Measurements from ENCODE around the gene SIGLEC14. TPM values are rescaled to one million over a fixed set of nuclear protein-coding genes. Genes with fewer than 3 reads are reported as not detected.

SIGLEC14 gene
- total and polyA plus RNA-seq, 2 experiments from 2014 or later: not detected

DNA sequence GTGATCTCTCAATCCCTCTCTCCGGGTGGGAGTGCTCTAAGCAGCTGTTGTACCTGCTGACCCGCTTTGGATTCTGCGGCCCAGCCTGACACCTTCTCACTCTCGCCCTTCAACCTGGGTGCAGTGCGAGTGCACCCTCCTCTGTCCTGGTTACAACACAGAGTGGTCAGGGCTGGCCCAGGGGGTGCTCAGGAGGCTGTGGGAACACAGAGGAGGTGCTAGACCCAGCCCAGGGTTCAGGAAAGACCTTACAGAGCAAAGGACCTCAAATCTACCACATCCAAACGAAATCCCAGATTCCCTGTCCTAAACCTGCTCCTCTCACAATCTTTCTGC is 51.9 kb downstream of the SIGLEC14 start:
- ATAC-seq: peak; percentile 35
- no peaks in the 10 kb centered on the region for H3F3A ChIP-seq (replicated peaks; ENCODE audit: low read depth)

More for the DNA sequence above, 51.9 kb downstream of the SIGLEC14 start:
- H3K27ac Mint-ChIP-seq: no peak overlapping the region
- H3K4me3 Mint-ChIP-seq: peak overlapping the region; percentile 91
- Histone ChIP-seq H3K4me2 (peak overlapping the region; percentile 85), H3K27ac (ENCODE audit: low read depth) (no peak overlapping the region), H4K20me1 (replicated peaks; ENCODE audit: insufficient read depth) (no peaks in the 10 kb centered on the region), H3K9me2 (ENCODE audit: insufficient read depth) (no peaks in the 10 kb centered on the region), H3K27me3 (ENCODE audit: insufficient read depth) (peaks cover 9% of the 10 kb centered on the region), H3K4me3 (peak overlapping the region; percentile 83), H3K79me2 (replicated peaks; ENCODE audit: insufficient read depth) (no peaks in the 10 kb centered on the region), H2AFZ (peak overlapping the region; percentile 100), H3K4me1 (ENCODE audit: insufficient read depth) (peaks cover 6% of the 10 kb centered on the region; the same call in 1 of the 2 replicates), H3K36me3 (ENCODE audit: insufficient read depth) (no peaks in the 10 kb centered on the region)
- no peak for DNase-seq (ENCODE audit: low spot score)
- peaks cover 14% of the 10 kb centered on the region for H3K27me3 Mint-ChIP-seq (ENCODE audit: insufficient read depth, low read depth, poor library complexity)
- peaks cover 10% of the 10 kb centered on the region for H3K4me1 Mint-ChIP-seq
- H3K9me3 Mint-ChIP-seq: peaks cover 44% of the 10 kb centered on the region
- H3K36me3 Mint-ChIP-seq (ENCODE audit: low read depth): peaks cover 4% of the 10 kb centered on the region; the same call in 1 of the 3 replicates
- TF ChIP-seq, protein P1, sequence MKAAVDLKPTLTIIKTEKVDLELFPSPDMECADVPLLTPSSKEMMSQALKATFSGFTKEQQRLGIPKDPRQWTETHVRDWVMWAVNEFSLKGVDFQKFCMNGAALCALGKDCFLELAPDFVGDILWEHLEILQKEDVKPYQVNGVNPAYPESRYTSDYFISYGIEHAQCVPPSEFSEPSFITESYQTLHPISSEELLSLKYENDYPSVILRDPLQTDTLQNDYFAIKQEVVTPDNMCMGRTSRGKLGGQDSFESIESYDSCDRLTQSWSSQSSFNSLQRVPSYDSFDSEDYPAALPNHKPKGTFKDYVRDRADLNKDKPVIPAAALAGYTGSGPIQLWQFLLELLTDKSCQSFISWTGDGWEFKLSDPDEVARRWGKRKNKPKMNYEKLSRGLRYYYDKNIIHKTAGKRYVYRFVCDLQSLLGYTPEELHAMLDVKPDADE (IDR thresholded peaks at IDR 0.05): no peak
- TF ChIP-seq, protein P2, sequence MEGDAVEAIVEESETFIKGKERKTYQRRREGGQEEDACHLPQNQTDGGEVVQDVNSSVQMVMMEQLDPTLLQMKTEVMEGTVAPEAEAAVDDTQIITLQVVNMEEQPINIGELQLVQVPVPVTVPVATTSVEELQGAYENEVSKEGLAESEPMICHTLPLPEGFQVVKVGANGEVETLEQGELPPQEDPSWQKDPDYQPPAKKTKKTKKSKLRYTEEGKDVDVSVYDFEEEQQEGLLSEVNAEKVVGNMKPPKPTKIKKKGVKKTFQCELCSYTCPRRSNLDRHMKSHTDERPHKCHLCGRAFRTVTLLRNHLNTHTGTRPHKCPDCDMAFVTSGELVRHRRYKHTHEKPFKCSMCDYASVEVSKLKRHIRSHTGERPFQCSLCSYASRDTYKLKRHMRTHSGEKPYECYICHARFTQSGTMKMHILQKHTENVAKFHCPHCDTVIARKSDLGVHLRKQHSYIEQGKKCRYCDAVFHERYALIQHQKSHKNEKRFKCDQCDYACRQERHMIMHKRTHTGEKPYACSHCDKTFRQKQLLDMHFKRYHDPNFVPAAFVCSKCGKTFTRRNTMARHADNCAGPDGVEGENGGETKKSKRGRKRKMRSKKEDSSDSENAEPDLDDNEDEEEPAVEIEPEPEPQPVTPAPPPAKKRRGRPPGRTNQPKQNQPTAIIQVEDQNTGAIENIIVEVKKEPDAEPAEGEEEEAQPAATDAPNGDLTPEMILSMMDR (conservative IDR thresholded peaks at IDR 0.05; ENCODE audit: low read depth in 2 of 2): no peak
- TF ChIP-seq, protein P3, sequence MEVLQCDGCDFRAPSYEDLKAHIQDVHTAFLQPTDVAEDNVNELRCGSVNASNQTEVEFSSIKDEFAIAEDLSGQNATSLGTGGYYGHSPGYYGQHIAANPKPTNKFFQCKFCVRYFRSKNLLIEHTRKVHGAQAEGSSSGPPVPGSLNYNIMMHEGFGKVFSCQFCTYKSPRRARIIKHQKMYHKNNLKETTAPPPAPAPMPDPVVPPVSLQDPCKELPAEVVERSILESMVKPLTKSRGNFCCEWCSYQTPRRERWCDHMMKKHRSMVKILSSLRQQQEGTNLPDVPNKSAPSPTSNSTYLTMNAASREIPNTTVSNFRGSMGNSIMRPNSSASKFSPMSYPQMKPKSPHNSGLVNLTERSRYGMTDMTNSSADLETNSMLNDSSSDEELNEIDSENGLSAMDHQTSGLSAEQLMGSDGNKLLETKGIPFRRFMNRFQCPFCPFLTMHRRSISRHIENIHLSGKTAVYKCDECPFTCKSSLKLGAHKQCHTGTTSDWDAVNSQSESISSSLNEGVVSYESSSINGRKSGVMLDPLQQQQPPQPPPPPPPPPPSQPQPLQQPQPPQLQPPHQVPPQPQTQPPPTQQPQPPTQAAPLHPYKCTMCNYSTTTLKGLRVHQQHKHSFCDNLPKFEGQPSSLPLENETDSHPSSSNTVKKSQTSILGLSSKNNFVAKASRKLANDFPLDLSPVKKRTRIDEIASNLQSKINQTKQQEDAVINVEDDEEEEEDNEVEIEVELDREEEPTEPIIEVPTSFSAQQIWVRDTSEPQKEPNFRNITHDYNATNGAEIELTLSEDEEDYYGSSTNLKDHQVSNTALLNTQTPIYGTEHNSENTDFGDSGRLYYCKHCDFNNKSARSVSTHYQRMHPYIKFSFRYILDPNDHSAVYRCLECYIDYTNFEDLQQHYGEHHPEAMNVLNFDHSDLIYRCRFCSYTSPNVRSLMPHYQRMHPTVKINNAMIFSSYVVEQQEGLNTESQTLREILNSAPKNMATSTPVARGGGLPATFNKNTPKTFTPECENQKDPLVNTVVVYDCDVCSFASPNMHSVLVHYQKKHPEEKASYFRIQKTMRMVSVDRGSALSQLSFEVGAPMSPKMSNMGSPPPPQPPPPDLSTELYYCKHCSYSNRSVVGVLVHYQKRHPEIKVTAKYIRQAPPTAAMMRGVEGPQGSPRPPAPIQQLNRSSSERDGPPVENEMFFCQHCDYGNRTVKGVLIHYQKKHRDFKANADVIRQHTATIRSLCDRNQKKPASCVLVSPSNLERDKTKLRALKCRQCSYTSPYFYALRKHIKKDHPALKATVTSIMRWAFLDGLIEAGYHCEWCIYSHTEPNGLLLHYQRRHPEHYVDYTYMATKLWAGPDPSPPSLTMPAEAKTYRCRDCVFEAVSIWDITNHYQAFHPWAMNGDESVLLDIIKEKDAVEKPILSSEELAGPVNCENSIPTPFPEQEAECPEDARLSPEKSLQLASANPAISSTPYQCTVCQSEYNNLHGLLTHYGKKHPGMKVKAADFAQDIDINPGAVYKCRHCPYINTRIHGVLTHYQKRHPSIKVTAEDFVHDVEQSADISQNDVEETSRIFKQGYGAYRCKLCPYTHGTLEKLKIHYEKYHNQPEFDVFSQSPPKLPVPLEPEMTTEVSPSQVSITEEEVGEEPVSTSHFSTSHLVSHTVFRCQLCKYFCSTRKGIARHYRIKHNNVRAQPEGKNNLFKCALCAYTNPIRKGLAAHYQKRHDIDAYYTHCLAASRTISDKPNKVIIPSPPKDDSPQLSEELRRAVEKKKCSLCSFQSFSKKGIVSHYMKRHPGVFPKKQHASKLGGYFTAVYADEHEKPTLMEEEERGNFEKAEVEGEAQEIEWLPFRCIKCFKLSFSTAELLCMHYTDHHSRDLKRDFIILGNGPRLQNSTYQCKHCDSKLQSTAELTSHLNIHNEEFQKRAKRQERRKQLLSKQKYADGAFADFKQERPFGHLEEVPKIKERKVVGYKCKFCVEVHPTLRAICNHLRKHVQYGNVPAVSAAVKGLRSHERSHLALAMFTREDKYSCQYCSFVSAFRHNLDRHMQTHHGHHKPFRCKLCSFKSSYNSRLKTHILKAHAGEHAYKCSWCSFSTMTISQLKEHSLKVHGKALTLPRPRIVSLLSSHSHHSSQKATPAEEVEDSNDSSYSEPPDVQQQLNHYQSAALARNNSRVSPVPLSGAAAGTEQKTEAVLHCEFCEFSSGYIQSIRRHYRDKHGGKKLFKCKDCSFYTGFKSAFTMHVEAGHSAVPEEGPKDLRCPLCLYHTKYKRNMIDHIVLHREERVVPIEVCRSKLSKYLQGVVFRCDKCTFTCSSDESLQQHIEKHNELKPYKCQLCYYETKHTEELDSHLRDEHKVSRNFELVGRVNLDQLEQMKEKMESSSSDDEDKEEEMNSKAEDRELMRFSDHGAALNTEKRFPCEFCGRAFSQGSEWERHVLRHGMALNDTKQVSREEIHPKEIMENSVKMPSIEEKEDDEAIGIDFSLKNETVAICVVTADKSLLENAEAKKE (CRISPR knock-in tag; IDR thresholded peaks at IDR 0.05): no peak
- TF ChIP-seq CREB1 (CRISPR knock-in tag; IDR thresholded peaks at IDR 0.05; ENCODE audit: low read depth) (no peak), NANOG (IDR thresholded peaks at IDR 0.05; ENCODE audit: borderline replicate concordance) (no peak), ZNF114 (CRISPR knock-in tag; IDR thresholded peaks at IDR 0.05) (no peak), ZNF331 (CRISPR knock-in tag; IDR thresholded peaks at IDR 0.05; ENCODE audit: low read depth) (no peak), STAT1 (IDR thresholded peaks at IDR 0.05; ENCODE audit: unreplicated experiment) (no peak), EZH2 (IDR thresholded peaks at IDR 0.05; ENCODE audit: low read depth, unreplicated experiment) (no peak), JUNB (IDR thresholded peaks at IDR 0.05; ENCODE audit: unreplicated experiment) (no peak), POLR2AphosphoS5 (IDR thresholded peaks at IDR 0.05; ENCODE audit: low read depth) (no peak), EZH2phosphoT487 (IDR thresholded peaks at IDR 0.05; ENCODE audit: unreplicated experiment) (no peak)
- TF ChIP-seq, protein P4, sequence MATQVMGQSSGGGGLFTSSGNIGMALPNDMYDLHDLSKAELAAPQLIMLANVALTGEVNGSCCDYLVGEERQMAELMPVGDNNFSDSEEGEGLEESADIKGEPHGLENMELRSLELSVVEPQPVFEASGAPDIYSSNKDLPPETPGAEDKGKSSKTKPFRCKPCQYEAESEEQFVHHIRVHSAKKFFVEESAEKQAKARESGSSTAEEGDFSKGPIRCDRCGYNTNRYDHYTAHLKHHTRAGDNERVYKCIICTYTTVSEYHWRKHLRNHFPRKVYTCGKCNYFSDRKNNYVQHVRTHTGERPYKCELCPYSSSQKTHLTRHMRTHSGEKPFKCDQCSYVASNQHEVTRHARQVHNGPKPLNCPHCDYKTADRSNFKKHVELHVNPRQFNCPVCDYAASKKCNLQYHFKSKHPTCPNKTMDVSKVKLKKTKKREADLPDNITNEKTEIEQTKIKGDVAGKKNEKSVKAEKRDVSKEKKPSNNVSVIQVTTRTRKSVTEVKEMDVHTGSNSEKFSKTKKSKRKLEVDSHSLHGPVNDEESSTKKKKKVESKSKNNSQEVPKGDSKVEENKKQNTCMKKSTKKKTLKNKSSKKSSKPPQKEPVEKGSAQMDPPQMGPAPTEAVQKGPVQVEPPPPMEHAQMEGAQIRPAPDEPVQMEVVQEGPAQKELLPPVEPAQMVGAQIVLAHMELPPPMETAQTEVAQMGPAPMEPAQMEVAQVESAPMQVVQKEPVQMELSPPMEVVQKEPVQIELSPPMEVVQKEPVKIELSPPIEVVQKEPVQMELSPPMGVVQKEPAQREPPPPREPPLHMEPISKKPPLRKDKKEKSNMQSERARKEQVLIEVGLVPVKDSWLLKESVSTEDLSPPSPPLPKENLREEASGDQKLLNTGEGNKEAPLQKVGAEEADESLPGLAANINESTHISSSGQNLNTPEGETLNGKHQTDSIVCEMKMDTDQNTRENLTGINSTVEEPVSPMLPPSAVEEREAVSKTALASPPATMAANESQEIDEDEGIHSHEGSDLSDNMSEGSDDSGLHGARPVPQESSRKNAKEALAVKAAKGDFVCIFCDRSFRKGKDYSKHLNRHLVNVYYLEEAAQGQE (IDR thresholded peaks at IDR 0.05; ENCODE audit: unreplicated experiment): no peak

All from GM23338 (cell line).